ENCODE results near the gene PCSK9.

The PCSK9 gene

DNA sequence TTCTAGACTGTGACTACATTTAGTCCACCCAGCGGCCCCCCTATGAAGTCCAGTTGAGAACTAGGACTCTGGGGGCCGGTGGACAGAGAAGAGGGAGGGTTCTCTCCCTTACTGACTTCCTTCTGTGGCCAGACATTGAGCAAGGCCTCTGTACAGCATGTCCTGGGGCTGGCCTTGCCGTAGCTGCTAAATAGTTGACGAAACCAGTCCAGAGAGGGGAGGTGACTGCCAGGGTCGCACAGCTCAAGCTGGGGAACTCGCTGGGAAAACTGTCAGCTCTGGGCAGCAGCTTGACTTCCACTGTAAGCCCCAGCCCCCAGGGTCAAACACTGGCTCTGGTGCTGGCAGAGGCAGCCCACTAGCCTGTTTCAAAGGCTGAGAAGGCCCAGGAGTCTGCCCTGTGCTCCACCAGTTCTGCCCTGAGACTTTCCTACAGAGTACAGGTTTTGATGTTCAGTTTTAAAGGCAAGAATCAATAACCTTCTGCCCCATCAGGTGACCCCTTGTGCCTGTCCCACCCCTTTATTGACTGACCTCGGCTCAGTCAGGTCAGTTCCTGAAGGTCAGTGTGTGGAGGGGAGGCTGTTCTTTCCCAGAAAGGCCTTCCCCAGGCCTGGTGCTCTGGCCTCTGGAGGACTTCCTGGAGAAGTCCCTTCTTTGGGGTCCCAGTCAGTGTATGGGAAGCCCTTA is 14.1 kb downstream of the PCSK9 start:
- ChIA-PET POLR2A (no interaction called here), CTCF (interaction anchor here (1.2 kb wide), 1 partner anchor 109 kb away, joined by 5 read pairs; no protein-coding TSS in a partner anchor)
- DNase-seq (ENCODE audit: low read depth, low spot score) = no peak
- no peak overlapping the region for H3K4me3 ChIP-seq (ENCODE audit: low read depth, low read length)
- TF ChIP-seq, protein P1, sequence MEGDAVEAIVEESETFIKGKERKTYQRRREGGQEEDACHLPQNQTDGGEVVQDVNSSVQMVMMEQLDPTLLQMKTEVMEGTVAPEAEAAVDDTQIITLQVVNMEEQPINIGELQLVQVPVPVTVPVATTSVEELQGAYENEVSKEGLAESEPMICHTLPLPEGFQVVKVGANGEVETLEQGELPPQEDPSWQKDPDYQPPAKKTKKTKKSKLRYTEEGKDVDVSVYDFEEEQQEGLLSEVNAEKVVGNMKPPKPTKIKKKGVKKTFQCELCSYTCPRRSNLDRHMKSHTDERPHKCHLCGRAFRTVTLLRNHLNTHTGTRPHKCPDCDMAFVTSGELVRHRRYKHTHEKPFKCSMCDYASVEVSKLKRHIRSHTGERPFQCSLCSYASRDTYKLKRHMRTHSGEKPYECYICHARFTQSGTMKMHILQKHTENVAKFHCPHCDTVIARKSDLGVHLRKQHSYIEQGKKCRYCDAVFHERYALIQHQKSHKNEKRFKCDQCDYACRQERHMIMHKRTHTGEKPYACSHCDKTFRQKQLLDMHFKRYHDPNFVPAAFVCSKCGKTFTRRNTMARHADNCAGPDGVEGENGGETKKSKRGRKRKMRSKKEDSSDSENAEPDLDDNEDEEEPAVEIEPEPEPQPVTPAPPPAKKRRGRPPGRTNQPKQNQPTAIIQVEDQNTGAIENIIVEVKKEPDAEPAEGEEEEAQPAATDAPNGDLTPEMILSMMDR (IDR thresholded peaks at IDR 0.05; ENCODE audit: insufficient read depth, low read length, missing control alignments) = no peak

DNA sequence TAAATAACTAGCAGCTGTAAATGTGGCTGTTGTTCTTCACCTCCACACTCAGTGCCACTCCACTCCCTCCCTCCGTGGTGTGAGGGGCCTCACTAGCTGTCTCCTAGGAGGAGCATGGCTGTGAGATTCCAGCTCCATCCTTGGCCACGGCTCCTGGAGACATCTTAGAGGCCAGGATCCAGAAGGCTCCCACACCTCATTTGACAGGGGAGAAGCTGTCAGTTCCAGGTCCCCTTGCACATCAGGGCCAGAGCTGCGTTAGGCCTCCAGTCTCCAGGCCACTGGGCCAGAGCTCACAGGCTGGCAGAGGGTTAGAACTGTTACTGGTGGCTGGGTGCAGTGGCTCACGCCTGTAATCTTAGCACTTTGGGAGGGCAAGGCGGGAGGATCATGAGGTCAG is 15.0 kb downstream of the PCSK9 start:
- DNase-seq (ENCODE audit: low read depth, low spot score) = no peak

DNA sequence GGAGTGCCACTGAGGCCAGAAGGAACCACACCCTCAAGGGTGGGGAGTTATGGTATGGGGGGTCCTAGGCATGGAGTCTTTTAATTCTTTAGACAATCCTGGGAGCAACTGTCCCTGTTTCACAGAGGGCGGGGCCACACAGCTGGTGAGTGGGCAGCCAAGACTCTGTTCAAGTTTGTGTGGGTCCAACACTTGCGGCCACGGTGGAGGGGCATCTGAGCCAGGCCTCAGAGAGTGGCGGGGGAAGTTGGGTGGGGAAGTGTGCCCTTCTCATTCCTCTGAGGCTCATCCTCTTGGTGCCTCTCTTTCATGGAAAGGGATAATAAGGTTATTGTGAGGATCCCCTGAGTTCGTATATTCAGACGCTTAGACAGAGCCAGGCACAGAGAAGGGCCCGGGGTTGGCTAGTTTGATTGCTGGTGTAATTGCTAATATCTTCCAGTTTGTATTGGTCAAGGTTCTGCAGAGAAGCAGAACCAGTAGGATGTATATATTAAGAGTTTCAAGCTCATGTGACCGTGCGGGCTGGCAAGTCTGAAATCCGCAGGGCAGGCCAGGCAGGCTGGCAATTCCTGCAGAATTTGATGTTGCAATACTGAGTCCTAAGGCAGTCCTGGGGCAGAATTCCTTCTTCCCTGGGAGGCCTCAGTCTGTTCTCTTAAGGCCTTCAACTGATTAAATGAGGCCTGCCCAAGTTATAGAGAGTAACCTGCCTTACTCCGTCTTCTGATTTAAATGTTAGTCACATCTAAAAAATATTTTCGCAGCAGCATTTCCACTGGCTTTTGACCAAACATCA is 15.9 kb downstream of the PCSK9 start:
- no peak for DNase-seq (ENCODE audit: low read depth, low spot score)
- CTCF ChIA-PET = interaction anchor here (1.2 to 1.5 kb wide), 2 partner anchors 9 to 110 kb away, joined by 4 to 5 read pairs; no protein-coding TSS in a partner anchor
- no peak overlapping the region for H3K4me3 ChIP-seq (ENCODE audit: low read depth, low read length)
- POLR2A ChIA-PET = no interaction called here
- TF ChIP-seq, protein P1 (IDR thresholded peaks at IDR 0.05; ENCODE audit: insufficient read depth, low read length, missing control alignments) = no peak

More for the DNA sequence above, 15.0 kb downstream of the PCSK9 start:
- POLR2A ChIA-PET = no interaction called here
- CTCF ChIA-PET = interaction anchor here (1.2 to 1.5 kb wide), 2 partner anchors 9 to 110 kb away, joined by 4 to 5 read pairs; no protein-coding TSS in a partner anchor
- no peak overlapping the region for H3K4me3 ChIP-seq (ENCODE audit: low read depth, low read length)
- TF ChIP-seq, protein P1 (IDR thresholded peaks at IDR 0.05; ENCODE audit: insufficient read depth, low read length, missing control alignments) = no peak

DNA sequence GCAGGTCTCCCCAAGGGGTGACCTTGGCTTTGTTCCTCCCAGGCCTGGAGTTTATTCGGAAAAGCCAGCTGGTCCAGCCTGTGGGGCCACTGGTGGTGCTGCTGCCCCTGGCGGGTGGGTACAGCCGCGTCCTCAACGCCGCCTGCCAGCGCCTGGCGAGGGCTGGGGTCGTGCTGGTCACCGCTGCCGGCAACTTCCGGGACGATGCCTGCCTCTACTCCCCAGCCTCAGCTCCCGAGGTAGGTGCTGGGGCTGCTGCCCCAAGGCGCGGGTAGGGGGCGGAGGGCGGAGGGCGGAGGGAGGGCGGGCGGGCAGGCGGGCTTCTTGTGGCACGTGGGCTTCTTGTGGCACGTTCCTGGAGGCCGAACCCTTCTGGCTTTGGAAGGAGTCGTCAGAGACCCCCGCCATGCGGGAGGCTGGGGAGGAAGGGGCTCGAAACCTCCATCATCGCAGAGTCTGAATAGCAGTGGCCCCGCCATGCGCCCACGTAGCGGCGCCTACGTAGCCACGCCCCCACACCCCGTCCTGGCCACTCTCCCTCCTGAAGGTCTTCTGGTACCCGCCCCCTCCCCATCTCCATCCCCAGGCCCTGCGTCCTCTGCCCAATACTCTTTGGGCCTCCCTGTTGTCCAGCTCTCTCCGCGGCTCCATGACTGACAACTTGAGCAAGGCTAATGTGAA is 16.7 kb downstream of the PCSK9 start:
- DNase-seq (ENCODE audit: low read depth, low spot score) = no peak
- no peak overlapping the region for H3K4me3 ChIP-seq (ENCODE audit: low read depth, low read length)
- ChIA-PET CTCF (no interaction called here), POLR2A (no interaction called here)
- TF ChIP-seq, protein P1 (IDR thresholded peaks at IDR 0.05; ENCODE audit: insufficient read depth, low read length, missing control alignments) = no peak

DNA sequence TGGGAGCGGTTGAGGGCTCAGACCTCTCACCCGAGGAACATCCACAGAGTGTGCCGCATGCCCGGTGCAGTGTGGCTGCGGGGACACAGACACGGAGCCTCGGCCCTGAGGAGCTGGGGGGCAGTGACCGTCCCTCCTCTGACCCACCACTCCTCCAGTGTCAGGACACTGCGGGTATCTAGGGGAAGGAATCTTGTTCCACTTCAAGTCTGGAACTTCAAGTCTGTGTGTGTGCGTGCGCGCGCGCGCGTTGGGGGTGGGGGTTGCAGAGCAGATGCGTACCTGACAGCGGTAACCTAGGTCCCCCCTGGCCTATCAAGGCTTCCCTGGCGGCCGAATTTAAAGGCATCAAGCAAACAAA is 17.3 kb downstream of the PCSK9 start:
- CTCF ChIA-PET = no interaction called here
- DNase-seq (ENCODE audit: low read depth, low spot score) = no peak
- no peak overlapping the region for H3K4me3 ChIP-seq (ENCODE audit: low read depth, low read length)
- TF ChIP-seq, protein P1 (IDR thresholded peaks at IDR 0.05; ENCODE audit: insufficient read depth, low read length, missing control alignments) = no peak
- POLR2A ChIA-PET = no interaction called here

All from AG04449 (cell line).